ENCODE results near the gene NELFCD. TPM values are rescaled to one million over a fixed set of nuclear protein-coding genes. Genes with fewer than 3 reads are reported as not detected.

NELFCD gene
- total RNA-seq, 1 donor from 2014 or later, result 81.2 TPM

DNA sequence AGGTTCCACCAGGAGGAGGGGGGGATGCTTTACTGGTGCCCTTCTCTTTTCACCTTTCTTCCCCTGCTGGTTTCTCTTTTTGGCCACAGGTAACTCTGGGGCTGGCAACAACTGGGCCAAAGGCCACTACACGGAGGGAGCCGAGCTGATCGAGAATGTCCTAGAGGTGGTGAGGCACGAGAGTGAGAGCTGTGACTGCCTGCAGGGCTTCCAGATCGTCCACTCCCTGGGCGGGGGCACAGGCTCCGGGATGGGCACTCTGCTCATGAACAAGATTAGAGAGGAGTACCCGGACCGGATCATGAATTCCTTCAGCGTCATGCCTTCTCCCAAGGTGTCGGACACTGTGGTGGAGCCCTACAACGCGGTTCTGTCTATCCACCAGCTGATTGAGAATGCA, 42.6 kb downstream of the NELFCD start:
- intact Hi-C loops (cut with micrococcal nuclease), result loop anchor here (10.0 kb wide), 1 partner anchor 61 kb away; no protein-coding TSS in a partner anchor

DNA sequence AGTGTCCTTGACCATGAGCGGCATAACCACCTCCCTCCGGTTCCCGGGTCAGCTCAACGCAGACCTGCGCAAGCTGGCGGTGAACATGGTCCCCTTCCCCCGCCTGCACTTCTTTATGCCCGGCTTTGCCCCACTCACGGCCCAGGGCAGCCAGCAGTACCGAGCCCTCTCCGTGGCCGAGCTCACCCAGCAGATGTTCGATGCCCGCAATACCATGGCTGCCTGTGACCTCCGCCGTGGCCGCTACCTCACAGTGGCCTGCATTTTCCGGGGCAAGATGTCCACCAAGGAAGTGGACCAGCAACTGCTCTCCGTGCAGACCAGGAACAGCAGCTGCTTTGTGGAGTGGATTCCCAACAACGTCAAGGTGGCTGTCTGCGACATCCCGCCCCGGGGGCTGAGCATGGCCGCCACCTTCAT, 43.1 kb downstream of the NELFCD start:
- intact Hi-C loops (cut with micrococcal nuclease), result loop anchor here (10.0 kb wide), 1 partner anchor 61 kb away; no protein-coding TSS in a partner anchor

- intact Hi-C loops (cut with micrococcal nuclease), result loop anchor here (10.0 kb wide), 1 partner anchor 60 kb away; no protein-coding TSS in a partner anchor
These were observed 44.0 kb downstream of the NELFCD start for GRCh38 chr20:59025086-59025485.

- intact Hi-C loops (cut with micrococcal nuclease), result loop anchor here (10.0 kb wide), 1 partner anchor 59 kb away; no protein-coding TSS in a partner anchor
These were observed 44.5 kb downstream of the NELFCD start for GRCh38 chr20:59025511-59025910.

GRCh38 chr20:59026904-59027740, 46.1 kb downstream of the NELFCD start:
- intact Hi-C loops (cut with micrococcal nuclease), result loop anchor here (10.0 kb wide), 1 partner anchor 58 kb away; no protein-coding TSS in a partner anchor

GRCh38 chr20:59027741-59028320, 46.8 kb downstream of the NELFCD start:
- intact Hi-C loops (cut with micrococcal nuclease), result loop anchor here (10.0 kb wide), 1 partner anchor 57 kb away; no protein-coding TSS in a partner anchor

DNA sequence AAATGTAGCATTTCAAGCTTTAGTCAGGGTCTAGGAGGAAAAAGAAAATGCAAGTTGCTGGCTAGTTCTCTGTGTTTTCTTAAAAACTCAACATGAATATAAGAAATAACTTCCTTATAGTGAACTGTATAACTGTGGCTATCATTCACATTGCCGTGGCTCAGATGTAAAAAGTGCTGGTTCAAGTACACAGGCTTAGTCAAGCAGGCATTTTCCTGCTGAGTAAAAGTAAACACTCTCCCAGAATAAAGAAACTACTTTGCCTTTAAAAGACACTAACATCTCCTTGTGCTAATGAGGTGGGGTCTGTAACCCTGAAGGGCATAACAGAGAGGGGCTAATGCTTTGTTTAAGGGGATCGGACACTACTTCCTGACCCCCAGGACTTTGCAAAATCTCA, 47.8 kb downstream of the NELFCD start:
- intact Hi-C loops (cut with micrococcal nuclease), result loop anchor here (10.0 kb wide), 1 partner anchor 56 kb away; no protein-coding TSS in a partner anchor

DNA sequence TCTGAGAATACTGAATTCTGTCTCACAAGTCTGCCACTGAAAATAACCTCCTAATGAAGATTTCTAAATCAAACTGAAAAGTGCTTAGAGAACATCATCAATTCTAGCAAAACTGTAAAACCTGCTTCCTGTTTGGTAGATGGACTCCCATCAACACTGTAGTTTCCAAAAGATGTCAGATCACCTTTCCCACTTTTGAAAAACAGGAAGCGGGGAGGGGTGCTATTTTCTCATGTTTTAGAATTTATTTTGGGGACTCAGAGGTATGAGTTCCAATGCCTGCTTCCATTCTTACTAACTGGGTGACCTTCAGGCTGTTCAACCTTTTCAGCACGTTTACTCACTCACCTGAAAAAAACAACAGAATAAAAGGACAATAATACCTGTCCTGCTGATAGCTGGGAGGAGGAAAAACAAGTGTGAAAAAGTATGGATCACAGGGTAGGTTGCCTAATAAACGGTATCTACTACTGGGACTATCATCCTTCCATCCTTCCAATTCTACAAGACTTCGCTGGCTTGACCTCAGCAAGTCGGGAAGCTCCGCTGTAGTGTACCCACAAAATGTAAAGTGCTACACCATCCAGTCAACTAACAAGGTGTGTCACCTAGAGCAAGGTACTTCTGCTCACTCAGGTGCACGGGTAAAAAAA, 50.0 kb downstream of the NELFCD start:
- intact Hi-C loops (cut with micrococcal nuclease), result loop anchor here (5.0 kb wide), 2 partner anchors 379 to 724 kb away; partner anchors contain the start of genes RAB22A and STX16

DNA sequence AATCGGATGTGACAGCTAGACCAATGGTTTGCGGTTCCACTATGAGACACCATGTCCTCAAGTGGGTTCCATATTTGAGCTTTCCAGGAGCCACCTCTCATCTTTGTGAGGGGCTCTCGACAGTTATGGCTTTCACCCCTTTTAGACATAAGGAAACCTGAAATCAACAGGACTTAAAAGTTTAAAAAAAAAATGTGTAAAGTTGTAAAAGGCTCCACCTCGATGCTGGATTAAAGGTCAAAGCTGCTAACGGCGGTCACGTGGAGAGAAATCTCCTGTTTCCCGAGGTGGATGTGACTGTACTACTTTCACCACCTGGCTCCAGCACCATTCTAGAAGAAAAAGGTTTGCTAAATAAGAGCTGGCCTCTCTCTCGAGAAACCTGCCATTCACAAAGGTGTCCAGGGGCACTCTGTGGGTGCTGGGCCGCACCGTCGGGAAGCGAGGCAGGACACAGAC, 50.5 kb downstream of the NELFCD start:
- intact Hi-C loops (cut with micrococcal nuclease), result loop anchor here (1.0 to 5.0 kb wide), 6 partner anchors 11 to 724 kb away; partner anchors contain the start of genes CTSZ, NELFCD, PRELID3B and RAB22A

GRCh38 chr20:59032023-59032712, 51.1 kb downstream of the NELFCD start, which contains the start of gene ATP5F1E:
Gene ATP5F1E (minus strand): TSS chr20:59032335. CDS start chr20:59032251, 84 bp downstream.
- intact Hi-C loops (cut with micrococcal nuclease), result loop anchor here (1.0 to 5.0 kb wide), 6 partner anchors 10 to 725 kb away; partner anchors contain the start of genes CTSZ, NELFCD, PRELID3B and RAB22A

GRCh38 chr20:59032713-59033059, 51.6 kb downstream of the NELFCD start:
- intact Hi-C loops (cut with micrococcal nuclease), result loop anchor here (1.0 to 5.0 kb wide), 6 partner anchors 10 to 725 kb away; partner anchors contain the start of genes CTSZ, NELFCD, PRELID3B and RAB22A

DNA sequence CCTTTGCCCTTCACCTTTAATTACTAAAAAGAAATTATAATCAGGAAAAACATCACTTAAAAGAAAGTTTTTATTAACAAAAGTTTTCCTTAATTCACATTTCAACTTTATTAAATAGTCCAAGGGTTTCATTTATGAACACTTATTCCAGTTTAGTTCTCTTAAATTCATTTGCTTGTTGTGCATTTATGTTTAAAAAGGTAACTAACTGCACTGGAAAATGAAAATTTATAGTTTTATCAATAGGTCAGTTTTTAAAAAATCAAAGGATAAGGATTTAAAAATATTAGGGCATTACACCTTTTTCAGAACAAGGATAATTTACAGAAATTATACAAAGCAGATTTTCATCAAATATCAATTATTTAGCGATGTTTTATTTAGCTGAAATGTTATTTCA, 52.0 kb downstream of the NELFCD start:
- intact Hi-C loops (cut with micrococcal nuclease), result loop anchor here (2.0 to 5.0 kb wide), 4 partner anchors 26 to 726 kb away; partner anchors contain the start of genes CTSZ, RAB22A and STX16

- intact Hi-C loops (cut with micrococcal nuclease), result loop anchor here (2.0 to 5.0 kb wide), 4 partner anchors 27 to 726 kb away; partner anchors contain the start of genes CTSZ, RAB22A and STX16
These were observed 52.6 kb downstream of the NELFCD start for GRCh38 chr20:59033616-59034165.

- intact Hi-C loops (cut with micrococcal nuclease), result no loop called here
These were observed 54.3 kb downstream of the NELFCD start for GRCh38 chr20:59035381-59035780.

GRCh38 chr20:59037386-59037785, 56.3 kb downstream of the NELFCD start:
- intact Hi-C loops (cut with micrococcal nuclease), result no loop called here

- intact Hi-C loops (cut with micrococcal nuclease), result no loop called here
These were observed 58.2 kb downstream of the NELFCD start for GRCh38 chr20:59039233-59039632.

GRCh38 chr20:59040667-59041066, 59.6 kb downstream of the NELFCD start:
- intact Hi-C loops (cut with micrococcal nuclease), result loop anchor here (5.0 kb wide), 1 partner anchor 107 kb away; no protein-coding TSS in a partner anchor

DNA sequence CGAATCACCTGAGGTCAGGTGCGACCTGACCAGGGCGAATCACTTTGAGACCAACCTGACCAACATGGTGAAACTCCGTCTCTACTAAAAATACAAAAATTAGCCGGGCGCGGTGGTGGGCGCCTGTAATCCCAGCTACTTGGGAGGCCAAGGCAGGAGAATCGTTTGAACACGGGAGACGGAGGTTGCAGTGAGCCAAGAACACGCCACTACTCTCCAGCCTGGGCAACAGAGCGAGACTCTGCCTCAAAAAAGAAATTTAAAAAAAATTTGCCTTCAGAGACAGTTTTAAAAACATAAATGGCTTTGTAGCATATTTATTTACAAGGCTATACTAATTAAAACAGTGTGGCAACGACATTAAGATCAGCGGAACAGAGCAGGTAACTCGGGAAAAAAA, 60.4 kb downstream of the NELFCD start:
- intact Hi-C loops (cut with micrococcal nuclease), result loop anchor here (5.0 kb wide), 1 partner anchor 106 kb away; no protein-coding TSS in a partner anchor

DNA sequence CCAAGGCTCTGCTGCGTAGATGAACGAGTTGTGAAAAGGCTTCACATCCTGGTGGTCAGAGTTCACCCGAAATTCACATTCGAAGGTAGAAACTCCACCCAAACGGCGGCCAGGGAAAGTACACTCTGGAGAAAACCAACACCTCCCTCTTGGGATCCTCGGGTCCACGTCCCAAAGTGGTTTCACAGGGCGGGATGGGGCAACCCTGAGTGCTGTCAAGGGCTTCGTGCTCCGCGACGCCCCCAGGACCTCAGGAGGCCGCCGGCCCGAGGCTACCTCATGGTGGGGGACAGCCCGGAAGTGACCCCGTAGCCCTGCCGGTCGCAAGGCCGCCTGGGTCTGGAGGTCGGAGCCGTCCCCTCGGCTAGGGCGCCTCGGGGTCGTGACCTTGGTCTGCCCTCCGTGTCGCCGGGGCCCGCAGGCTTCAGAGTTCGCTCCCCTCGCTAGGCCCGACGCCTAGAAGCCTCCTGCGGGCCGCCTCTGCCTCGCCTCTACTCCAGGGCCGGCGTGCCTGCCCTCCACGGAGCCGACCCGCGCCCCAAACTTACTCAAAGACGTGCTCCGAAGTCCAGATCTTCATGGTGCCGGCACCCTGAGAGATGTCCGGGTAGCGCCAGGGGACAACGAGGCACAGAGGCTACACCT, 61.2 kb downstream of the NELFCD start, which contains the start of gene PRELID3B:
TSS of gene PRELID3B (minus strand) at position 636 of the 645 bp plus-strand sequence. CDS start at position 580, 56 bp downstream.
- intact Hi-C loops (cut with micrococcal nuclease), result loop anchor here (1.0 to 5.0 kb wide), 5 partner anchors 10 to 152 kb away; partner anchors contain the start of genes ATP5F1E and NELFCD
